Epithelial cell of esophagus (primary cell): ENCODE results near the gene HAL.
A peak's percentile ranks its signal among the peaks of the same experiment; 100 is the strongest.

Experiments used
- DNase-seq: peaks from one replicate; pipeline ENCODE4 v3.0.0; 2010; ENCODE audit warnings: low read depth
- H3K4me3 ChIP-seq: 2 replicates; pipeline ENCODE4 v1.5.1; 2011; ENCODE audit warnings: mild to moderate bottlenecking, low read length, control low read depth
- CTCF ChIP-seq: IDR thresholded peaks from 2 replicates; pipeline ENCODE4 v1.5.1; 2011; ENCODE audit warnings: low read depth, mild to moderate bottlenecking, low read length, control low read depth, inconsistent platforms; ENCODE audit not compliant: insufficient read depth; ENCODE audit errors: missing control alignments

HAL gene

GRCh38 chr12:96039516-96039915 lies 43.4 kb upstream of the HAL start:
- no peak for DNase-seq
- H3K4me3 ChIP-seq, result no peak overlapping the region
- TF ChIP-seq CTCF, result no peak

- H3K4me3 ChIP-seq, result no peak overlapping the region
- DNase-seq, result peak; percentile 66
- no peak for TF ChIP-seq CTCF
Observed at GRCh38 chr12:96036765-96037455, 40.8 kb upstream of the HAL start.

- TF ChIP-seq CTCF, result no peak
- H3K4me3 ChIP-seq, result peak within 1 kb of the TSS; percentile 67
- DNase-seq, result peak; percentile 99
Observed at GRCh38 chr12:96035283-96036236, 39.4 kb upstream of the HAL start, which contains the start of gene LTA4H. LTA4H (minus strand) TSS chr12:96035587; CDS start chr12:96035519, 68 bp downstream.

- peak; percentile 50 for DNase-seq
- TF ChIP-seq CTCF, result no peak
- peak overlapping the region; percentile 67 for H3K4me3 ChIP-seq
Observed at GRCh38 chr12:96034621-96035282, 38.6 kb upstream of the HAL start.

- peak overlapping the region; percentile 67 for H3K4me3 ChIP-seq
- no peak for TF ChIP-seq CTCF
- no peak for DNase-seq
Observed at GRCh38 chr12:96033549-96034389, 37.6 kb upstream of the HAL start.

- TF ChIP-seq CTCF, result no peak
- no peak for DNase-seq
- no peak overlapping the region for H3K4me3 ChIP-seq
Observed at GRCh38 chr12:96029826-96030225, 33.7 kb upstream of the HAL start.
